Right atrium auricular region (tissue), 2 donors: ENCODE results near the gene DGAT2. TPM values are rescaled to one million over a fixed set of nuclear protein-coding genes. Genes with fewer than 3 reads are reported as not detected.
A peak's percentile ranks its signal among the peaks of the same experiment; 100 is the strongest.

ENCODE experiments used
- DNase-seq: peaks from one replicate; pipeline ENCODE4 v3.0.0-alpha.2; 2019; ENCODE audit warnings: low spot score
- H3K27ac ChIP-seq, 2 donors: fragments of 200-600 bp; sonication (generic); 1 replicate in 1 of 2; 2 replicates in 1 of 2; pipeline ENCODE4 v1.5.1; 2016 to 2019
- H3K27me3 ChIP-seq, 2 donors: fragments of 200-600 bp; sonication (generic); one replicate each; pipeline versions ENCODE4 v1.5.1 to v1.6.0; 2017 to 2019
- H3K36me3 ChIP-seq: fragments of 200-600 bp; sonication (generic); one replicate; pipeline ENCODE4 v1.5.1; 2016
- H3K4me1 ChIP-seq, 2 donors: fragments of 200-600 bp; sonication (generic); one replicate each; pipeline versions ENCODE4 v1.5.1 to v1.6.0; 2017 to 2019
- H3K4me3 ChIP-seq, 2 donors: fragments of 200-600 bp; sonication (generic); 1 replicate in 1 of 2; 2 replicates in 1 of 2; pipeline ENCODE4 v1.5.1; 2017 to 2019; ENCODE audit warnings: mild to moderate bottlenecking in 1 of 2, moderate library complexity in 1 of 2
- H3K9me3 ChIP-seq, 2 donors: fragments of 200-600 bp; sonication (generic); one replicate each; pipeline ENCODE4 v1.5.1; 2019
- CTCF ChIP-seq, 2 donors: fragments of 200-600 bp; sonication (generic); IDR thresholded peaks; one replicate each; pipeline ENCODE4 v1.5.1; 2019; ENCODE audit warnings: antibody characterized with exemption in 2 of 2
- total RNA-seq, 2 donors: library from RNA; depleted of rRNA; stranded (reverse); fragments of >200 nt; gene quantifications; one replicate each; pipeline ENCODE4 v1.1.0, GENCODE V29; 2016

DGAT2 gene
- total RNA-seq, 2 donors from 2014 or later: 2.7 to 27.7 TPM

GRCh38 chr11:75815345-75816168 is 47.0 kb downstream of the DGAT2 start:
- peak overlapping the region; percentile 91 to 97 for H3K27ac ChIP-seq
- no peak for DNase-seq
- H3K4me3 ChIP-seq: peak overlapping the region; percentile 89 to 99
- H3K4me1 ChIP-seq: peaks cover 0 to 51% of the 10 kb centered on the region in 2 donors
- H3K27me3 ChIP-seq: no peaks in the 10 kb centered on the region
- no peaks in the 10 kb centered on the region for H3K36me3 ChIP-seq
- TF ChIP-seq CTCF (IDR thresholded peaks at IDR 0.05): peak in 1 of 2 donors; percentile 13
- H3K9me3 ChIP-seq: no peaks in the 10 kb centered on the region

- no peak for DNase-seq
- H3K4me3 ChIP-seq: peak overlapping the region; percentile 89 to 99
- TF ChIP-seq CTCF (IDR thresholded peaks at IDR 0.05): no peak
- H3K4me1 ChIP-seq: peaks cover 0 to 51% of the 10 kb centered on the region in 2 donors
- H3K27me3 ChIP-seq: no peaks in the 10 kb centered on the region
- peak overlapping the region in 1 of 2 donors; percentile 97 for H3K27ac ChIP-seq
- H3K9me3 ChIP-seq: no peaks in the 10 kb centered on the region
- no peaks in the 10 kb centered on the region for H3K36me3 ChIP-seq
These were observed 48.1 kb downstream of the DGAT2 start for GRCh38 chr11:75816561-75817239.

GRCh38 chr11:75820645-75821044 is 52.1 kb downstream of the DGAT2 start:
- TF ChIP-seq CTCF (IDR thresholded peaks at IDR 0.05): no peak
- Histone ChIP-seq H3K27ac (no peak overlapping the region), H3K36me3 (no peaks in the 10 kb centered on the region), H3K4me1 (peaks cover 0 to 56% of the 10 kb centered on the region in 2 donors), H3K4me3 (no peak overlapping the region), H3K9me3 (no peaks in the 10 kb centered on the region), H3K27me3 (no peaks in the 10 kb centered on the region)
- no peak for DNase-seq

GRCh38 chr11:75821202-75821601 is 52.6 kb downstream of the DGAT2 start:
- H3K27me3 ChIP-seq: no peaks in the 10 kb centered on the region
- no peak for TF ChIP-seq CTCF (IDR thresholded peaks at IDR 0.05)
- H3K4me1 ChIP-seq: peaks cover 0 to 56% of the 10 kb centered on the region in 2 donors
- no peak for DNase-seq
- no peaks in the 10 kb centered on the region for H3K9me3 ChIP-seq
- no peak overlapping the region for H3K4me3 ChIP-seq
- H3K27ac ChIP-seq: no peak overlapping the region
- H3K36me3 ChIP-seq: no peaks in the 10 kb centered on the region

GRCh38 chr11:75822541-75822940 is 54.0 kb downstream of the DGAT2 start:
- TF ChIP-seq CTCF (IDR thresholded peaks at IDR 0.05): no peak
- Histone ChIP-seq H3K4me3 (no peak overlapping the region), H3K9me3 (no peaks in the 10 kb centered on the region), H3K36me3 (no peaks in the 10 kb centered on the region), H3K4me1 (peaks cover 0 to 54% of the 10 kb centered on the region in 2 donors), H3K27ac (no peak overlapping the region), H3K27me3 (no peaks in the 10 kb centered on the region)
- no peak for DNase-seq
